Left ventricle myocardium inferior (tissue), 1 donor: Measurements from ENCODE around the gene NR6A1. TPM values are rescaled to one million over a fixed set of nuclear protein-coding genes. Genes with fewer than 3 reads are reported as not detected.

Experiments used
- DNase-seq: peaks from one replicate; pipeline ENCODE4 v3.0.0-alpha.2; 2020
- H3K27ac ChIP-seq: fragments of 200-600 bp; replicated peaks from 2 replicates; pipeline ENCODE4 v1.8.0; 2021
- H3K27me3 ChIP-seq: fragments of 200-600 bp; 2 replicates; pipeline ENCODE4 v1.8.0; 2021; ENCODE audit warnings: low read depth
- H3K36me3 ChIP-seq: fragments of 200-600 bp; 2 replicates; pipeline ENCODE4 v1.8.0; 2021
- H3K4me1 ChIP-seq: fragments of 200-600 bp; 2 replicates; pipeline ENCODE4 v1.8.0; 2021
- H3K4me3 ChIP-seq: fragments of 200-600 bp; 2 replicates; pipeline ENCODE4 v1.8.0; 2021; ENCODE audit warnings: mild to moderate bottlenecking, moderate library complexity
- H3K9me3 ChIP-seq: fragments of 200-600 bp; replicated peaks from 2 replicates; pipeline ENCODE4 v1.8.0; 2021
- intact Hi-C: fragments of 100-400 bp; cut with micrococcal nuclease; formaldehyde crosslinking; loops from one replicate; pipeline ENCODE4 v1.11.0; 2022
- total RNA-seq: library from RNA; stranded (reverse); fragmentation: NEBNext Ultra II Directional; extraction: Animal tissue kit (Norgen Biotek cat#: 25700); gene quantifications from one replicate; pipeline ENCODE4 v1.2.1, GENCODE V29; 2021
- TF ChIP-seq, protein P1 (sequence below): fragments of 200-600 bp; IDR thresholded peaks from 2 replicates; pipeline ENCODE4 v1.8.0; 2021; ENCODE audit warnings: antibody characterized with exemption, mild to moderate bottlenecking, borderline replicate concordance
- donor health status: DM: no; HTN: yes; CAD: no; lungs with severe emphysema.

Gene NR6A1
- total RNA-seq, 1 donor from 2014 or later: 1.0 TPM

DNA sequence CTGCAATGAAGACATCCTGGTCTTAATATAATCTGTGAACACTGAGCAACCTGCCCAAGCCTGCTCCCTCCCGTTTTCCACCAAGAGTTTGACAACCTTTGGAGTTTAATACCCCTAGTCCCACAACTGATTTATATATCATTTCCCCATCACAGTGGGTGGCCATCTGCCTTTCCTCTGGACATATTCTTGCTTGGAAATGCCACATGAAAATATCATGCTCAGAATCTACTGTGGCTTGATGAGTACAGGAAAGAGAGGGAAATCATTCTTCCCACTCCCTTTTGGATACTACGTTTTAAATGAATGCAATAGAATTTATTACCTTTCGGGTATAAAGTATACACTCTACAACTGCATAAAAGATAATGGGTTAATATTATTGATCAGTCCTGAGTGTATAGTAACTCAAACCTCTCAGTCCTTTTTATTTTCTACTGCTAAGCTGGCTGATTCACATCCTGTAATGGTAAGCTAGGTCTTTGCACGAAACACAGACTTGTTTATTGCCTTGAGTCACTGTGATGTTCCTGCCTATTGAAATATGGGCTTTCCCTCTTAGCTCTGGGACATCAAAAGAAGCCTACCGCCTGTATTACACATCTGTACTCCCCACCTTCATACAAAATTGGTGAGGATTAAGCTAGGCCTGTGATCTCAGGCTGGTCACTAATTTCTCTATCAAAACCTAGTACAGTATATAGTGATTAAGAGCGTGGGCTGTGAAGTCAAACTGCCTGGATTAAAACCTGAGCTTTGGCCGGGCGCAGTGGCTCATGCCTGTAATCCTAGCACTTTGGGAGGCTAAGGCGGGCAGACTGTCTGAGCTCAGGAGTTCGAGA lies 196.4 kb downstream of the NR6A1 start:
- no peak for DNase-seq
- no peak overlapping the region for H3K4me3 ChIP-seq
- TF ChIP-seq, protein P1, sequence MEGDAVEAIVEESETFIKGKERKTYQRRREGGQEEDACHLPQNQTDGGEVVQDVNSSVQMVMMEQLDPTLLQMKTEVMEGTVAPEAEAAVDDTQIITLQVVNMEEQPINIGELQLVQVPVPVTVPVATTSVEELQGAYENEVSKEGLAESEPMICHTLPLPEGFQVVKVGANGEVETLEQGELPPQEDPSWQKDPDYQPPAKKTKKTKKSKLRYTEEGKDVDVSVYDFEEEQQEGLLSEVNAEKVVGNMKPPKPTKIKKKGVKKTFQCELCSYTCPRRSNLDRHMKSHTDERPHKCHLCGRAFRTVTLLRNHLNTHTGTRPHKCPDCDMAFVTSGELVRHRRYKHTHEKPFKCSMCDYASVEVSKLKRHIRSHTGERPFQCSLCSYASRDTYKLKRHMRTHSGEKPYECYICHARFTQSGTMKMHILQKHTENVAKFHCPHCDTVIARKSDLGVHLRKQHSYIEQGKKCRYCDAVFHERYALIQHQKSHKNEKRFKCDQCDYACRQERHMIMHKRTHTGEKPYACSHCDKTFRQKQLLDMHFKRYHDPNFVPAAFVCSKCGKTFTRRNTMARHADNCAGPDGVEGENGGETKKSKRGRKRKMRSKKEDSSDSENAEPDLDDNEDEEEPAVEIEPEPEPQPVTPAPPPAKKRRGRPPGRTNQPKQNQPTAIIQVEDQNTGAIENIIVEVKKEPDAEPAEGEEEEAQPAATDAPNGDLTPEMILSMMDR: no peak
- H3K4me1 ChIP-seq: peaks cover 11% of the 10 kb centered on the region
- no peaks in the 10 kb centered on the region for H3K36me3 ChIP-seq
- H3K27ac ChIP-seq: no peak overlapping the region
- H3K27me3 ChIP-seq: no peaks in the 10 kb centered on the region
- no peaks in the 10 kb centered on the region for H3K9me3 ChIP-seq
- intact Hi-C loops: no loop called here

DNA sequence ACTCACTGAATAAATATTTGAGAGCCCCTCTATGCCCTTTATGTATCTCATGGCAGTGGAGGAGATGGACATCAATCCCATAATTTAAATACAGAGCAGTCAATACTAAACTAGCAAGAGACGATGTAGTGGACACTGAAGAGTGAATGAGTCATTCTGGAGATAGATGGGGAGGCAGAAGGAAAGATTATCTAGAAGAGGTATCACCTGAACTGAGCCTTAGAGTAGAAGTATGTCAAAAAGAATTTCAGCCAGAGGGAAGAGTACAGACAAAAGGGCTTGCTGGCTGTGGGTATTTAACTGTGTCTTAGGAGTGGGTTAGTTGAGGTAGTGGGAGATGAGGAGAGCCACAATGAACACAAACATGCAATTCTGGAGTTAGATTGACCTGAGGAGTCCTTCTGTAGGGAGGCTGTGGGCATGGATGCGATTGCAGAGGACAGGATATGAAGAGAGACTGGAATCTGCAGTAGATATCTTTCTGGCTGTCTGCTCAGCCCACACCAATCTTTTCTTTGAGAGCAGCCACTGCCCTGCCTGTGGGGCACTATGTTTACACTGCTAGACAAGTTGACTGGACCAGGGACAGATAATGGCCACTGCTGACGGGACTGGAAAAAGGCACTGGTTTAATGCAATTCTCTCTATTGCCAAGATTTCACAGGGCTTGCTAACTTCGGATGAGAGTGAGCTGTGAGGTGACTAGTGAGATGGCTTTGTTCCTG lies 200.0 kb downstream of the NR6A1 start:
- TF ChIP-seq, protein P1: no peak
- no peak overlapping the region for H3K27ac ChIP-seq
- intact Hi-C loops: no loop called here
- no peaks in the 10 kb centered on the region for H3K27me3 ChIP-seq
- H3K36me3 ChIP-seq: no peaks in the 10 kb centered on the region
- H3K9me3 ChIP-seq: no peaks in the 10 kb centered on the region
- DNase-seq: no peak
- peaks cover 16% of the 10 kb centered on the region for H3K4me1 ChIP-seq
- H3K4me3 ChIP-seq: no peak overlapping the region

GRCh38 chr9:124569942-124570341 lies 201.2 kb downstream of the NR6A1 start:
- TF ChIP-seq, protein P1: no peak
- H3K9me3 ChIP-seq: no peaks in the 10 kb centered on the region
- no peaks in the 10 kb centered on the region for H3K27me3 ChIP-seq
- no peaks in the 10 kb centered on the region for H3K36me3 ChIP-seq
- peaks cover 16% of the 10 kb centered on the region for H3K4me1 ChIP-seq
- H3K4me3 ChIP-seq: no peak overlapping the region
- no peak for DNase-seq
- H3K27ac ChIP-seq: no peak overlapping the region
- intact Hi-C loops: no loop called here

- DNase-seq: no peak
- Histone ChIP-seq H3K27ac (no peak overlapping the region), H3K36me3 (no peaks in the 10 kb centered on the region), H3K4me1 (peaks cover 22% of the 10 kb centered on the region), H3K27me3 (no peaks in the 10 kb centered on the region), H3K4me3 (no peak overlapping the region), H3K9me3 (no peaks in the 10 kb centered on the region)
- intact Hi-C loops: no loop called here
- TF ChIP-seq, protein P1: no peak
Observed at GRCh38 chr9:124567362-124567761, 203.7 kb downstream of the NR6A1 start.

GRCh38 chr9:124562328-124562727 lies 208.8 kb downstream of the NR6A1 start:
- TF ChIP-seq, protein P1: no peak
- no peaks in the 10 kb centered on the region for H3K36me3 ChIP-seq
- no peak overlapping the region for H3K27ac ChIP-seq
- no peaks in the 10 kb centered on the region for H3K27me3 ChIP-seq
- no peak overlapping the region for H3K4me3 ChIP-seq
- H3K9me3 ChIP-seq: no peaks in the 10 kb centered on the region
- peak; percentile 53 for DNase-seq
- intact Hi-C loops: no loop called here
- H3K4me1 ChIP-seq: peaks cover 14% of the 10 kb centered on the region
